IMR-90 (cell line): ENCODE data around the gene ZSWIM3. TPM values are rescaled to one million over a fixed set of nuclear protein-coding genes. Genes with fewer than 3 reads are reported as not detected.

Experiments
- ATAC-seq: fragments of 200-7000 bp; cut with Tn5 transposase; 2 replicates; pipeline ENCODE4 v1.9.1; 2020; ENCODE audit warnings: low read depth, mild to moderate bottlenecking, moderate library complexity
- BruUV-seq: library from RNA; stranded (reverse); fragments of 400-500 nt; replicated peaks from 2 replicates; lab custom pipeline; 2021; lab: Mats Ljungman, UMichigan
- CTCF ChIA-PET: fragments of 300-600 bp; formaldehyde crosslinking; extraction: SDS; loops from one replicate; lab custom pipeline; 2021; ENCODE audit warnings: antibody characterized with exemption; lab: Yijun Ruan, JAX
- POLR2A ChIA-PET: fragments of 300-600 bp; sonication (Branson Sonifier 250); formaldehyde crosslinking; loops from one replicate; lab custom pipeline; 2022; ENCODE audit warnings: antibody characterized with exemption; ENCODE audit not compliant: unreplicated experiment; lab: Charles Lee
- DNase-seq: peaks from one replicate; pipeline ENCODE4 v3.0.0; 2013
- H2AFZ ChIP-seq: replicated peaks from 2 replicates; pipeline ENCODE3; 2013; ENCODE audit warnings: low read length, mild to moderate bottlenecking; ENCODE audit not compliant: poor library complexity
- H2AK5ac ChIP-seq: 2 replicates; pipeline ENCODE4 v1.6.1; 2013; ENCODE audit warnings: low read depth, low read length, inconsistent platforms
- H2AK9ac ChIP-seq: replicated peaks from 2 replicates; pipeline ENCODE3; 2013; ENCODE audit warnings: mild to moderate bottlenecking, low read depth, low read length, moderate library complexity; ENCODE audit not compliant: poor library complexity
- H2BK120ac ChIP-seq: 2 replicates; pipeline ENCODE4 v1.6.1; 2013; ENCODE audit warnings: low read depth, low read length, inconsistent platforms
- H2BK15ac ChIP-seq: 3 replicates; pipeline ENCODE4 v1.6.1; 2013; ENCODE audit warnings: low read depth, low read length, inconsistent platforms
- H2BK20ac ChIP-seq: 2 replicates; pipeline ENCODE4 v1.6.1; 2013; ENCODE audit warnings: low read depth, mild to moderate bottlenecking, inconsistent platforms, low read length, moderate library complexity
- H2BK5ac ChIP-seq: 2 replicates; pipeline ENCODE4 v1.6.1; 2013; ENCODE audit warnings: mild to moderate bottlenecking, low read depth, low read length, inconsistent platforms; ENCODE audit not compliant: poor library complexity, severe bottlenecking
- H3K14ac ChIP-seq: replicated peaks from 2 replicates; pipeline ENCODE4 v1.6.1; 2013; ENCODE audit warnings: low read depth, low read length, inconsistent platforms
- H3K18ac ChIP-seq: 2 replicates; pipeline ENCODE4 v1.6.1; 2013; ENCODE audit warnings: low read depth, low read length, control low read depth
- H3K23ac ChIP-seq: 2 replicates; pipeline ENCODE4 v1.6.1; 2013; ENCODE audit warnings: low read depth, low read length, inconsistent platforms
- H3K27ac ChIP-seq: 2 replicates; pipeline ENCODE4 v1.5.1; 2013; ENCODE audit warnings: mild to moderate bottlenecking, control low read depth, low read length; ENCODE audit not compliant: insufficient read depth
- H3K27me3 ChIP-seq: 2 replicates; pipeline ENCODE4 v1.6.1; 2013; ENCODE audit warnings: low read length; ENCODE audit not compliant: control insufficient read depth, insufficient read depth
- H3K36me3 ChIP-seq: 2 replicates; pipeline ENCODE4 v1.6.1; 2013; ENCODE audit warnings: low read length, mixed read lengths; ENCODE audit not compliant: control insufficient read depth, insufficient read depth
- H3K4ac ChIP-seq: 2 replicates; pipeline ENCODE4 v1.6.1; 2013; ENCODE audit warnings: low read depth, low read length, inconsistent platforms
- H3K4me1 ChIP-seq: 2 replicates; pipeline ENCODE4 v1.6.1; 2013; ENCODE audit warnings: low read length, mixed read lengths; ENCODE audit not compliant: control insufficient read depth, insufficient read depth
- H3K4me2 ChIP-seq: 2 replicates; pipeline ENCODE4 v1.6.1; 2013; ENCODE audit warnings: low read depth, mild to moderate bottlenecking, control low read depth, low read length, moderate library complexity
- H3K4me3 ChIP-seq: 2 replicates; pipeline ENCODE4 v1.5.1; 2013; ENCODE audit warnings: low read depth, mild to moderate bottlenecking, control low read depth, low read length, moderate library complexity; ENCODE audit not compliant: insufficient read depth
- H3K56ac ChIP-seq: 2 replicates; pipeline ENCODE4 v1.6.1; 2013; ENCODE audit warnings: low read length, inconsistent platforms; ENCODE audit not compliant: insufficient read depth; ENCODE audit errors: extremely low read depth
- H3K79me1 ChIP-seq, 2 experiments: 2 replicates each; pipeline ENCODE4 v1.6.1; 2013; ENCODE audit warnings: low read length in 2 of 2, inconsistent platforms in 1 of 2, low read depth in 1 of 2
- H3K9ac ChIP-seq: 2 replicates; pipeline ENCODE4 v1.6.1; 2013; ENCODE audit warnings: low read depth, low read length, control low read depth
- H3K9me1 ChIP-seq: 2 replicates; pipeline ENCODE4 v1.6.1; 2013; ENCODE audit warnings: low read length, inconsistent platforms; ENCODE audit not compliant: insufficient read depth
- H3K9me3 ChIP-seq: 2 replicates; pipeline ENCODE4 v1.6.1; 2013; ENCODE audit warnings: low read length; ENCODE audit not compliant: control insufficient read depth, insufficient read depth
- H4K20me1 ChIP-seq: 2 replicates; pipeline ENCODE4 v1.6.1; 2013; ENCODE audit warnings: low read length, inconsistent platforms; ENCODE audit not compliant: insufficient read depth
- H4K5ac ChIP-seq: 2 replicates; pipeline ENCODE4 v1.6.1; 2013; ENCODE audit warnings: mild to moderate bottlenecking, low read depth, low read length, control low read depth
- H4K8ac ChIP-seq, 2 experiments: 2 replicates each; pipeline ENCODE4 v1.6.1; 2013; ENCODE audit warnings: low read depth in 2 of 2, low read length in 2 of 2, control low read depth in 1 of 2, inconsistent platforms in 1 of 2
- H4K91ac ChIP-seq: 2 replicates; pipeline ENCODE4 v1.6.1; 2013; ENCODE audit warnings: low read depth, low read length, inconsistent platforms; ENCODE audit not compliant: insufficient read depth
- CEBPB ChIP-seq: IDR thresholded peaks from 2 replicates; pipeline ENCODE4 v1.6.1; 2012; ENCODE audit warnings: low read depth, low read length, improper control_type of control experiment
- CHD1 ChIP-seq: IDR thresholded peaks from 2 replicates; pipeline ENCODE4 v1.6.1; 2012; ENCODE audit warnings: low read depth, low read length, improper control_type of control experiment
- CTCF ChIP-seq: conservative IDR thresholded peaks from 2 replicates; pipeline ENCODE4 v1.5.1; 2012; ENCODE audit warnings: mild to moderate bottlenecking, low read depth, low read length, improper control_type of control experiment
- ELK1 ChIP-seq: fragments of 150-350 bp; IDR thresholded peaks from 2 replicates; pipeline ENCODE4 v1.6.1; 2016; ENCODE audit warnings: low read depth, mild to moderate bottlenecking, low read length, moderate library complexity, borderline replicate concordance
- FOS ChIP-seq: fragments of 150-350 bp; IDR thresholded peaks from 2 replicates; pipeline ENCODE4 v1.6.1; 2016; ENCODE audit warnings: low read depth, low read length
- RCOR1 ChIP-seq: IDR thresholded peaks from 2 replicates; pipeline ENCODE4 v1.6.1; 2012; ENCODE audit warnings: mild to moderate bottlenecking, low read length, improper control_type of control experiment; ENCODE audit not compliant: insufficient replicate concordance
- RFX5 ChIP-seq: IDR thresholded peaks from 2 replicates; pipeline ENCODE4 v1.8.0; 2012; ENCODE audit warnings: low read depth, mild to moderate bottlenecking, low read length, moderate library complexity
- WGBS, 2 experiments: methylation state at CpG; one replicate each; pipeline versions ENCODE4 v1.1.5 to v1.1.7; 2013; ENCODE audit warnings: missing lambda C conversion rate in 2 of 2; ENCODE audit not compliant: insufficient read length in 1 of 2; ENCODE audit errors: extremely low coverage in 2 of 2; 5-methylcytosine and 5-hydroxymethylcytosine counted together
- dilution Hi-C: fragments of 300-500 bp; cut with HindIII; formaldehyde crosslinking; loops from one replicate; pipeline ENCODE4 v1.14.3; 2018; ENCODE audit warnings: low sequenced_read_pairs; ENCODE audit not compliant: unreplicated experiment
- in situ Hi-C: fragments of 300-500 bp; cut with MboI; formaldehyde crosslinking; loops from 3 replicates; pipeline ENCODE4 v1.14.3; 2019; ENCODE audit warnings: low sequenced_read_pairs, inconsistent platforms, mixed read lengths
- intact Hi-C: fragments of 100-400 bp; cut with micrococcal nuclease; formaldehyde crosslinking; loops from 2 replicates; pipeline ENCODE4 v1.10.0; 2022
- polyA plus RNA-seq, 3 experiments: library from polyadenylated mRNA; depleted of rRNA; stranded (reverse); fragments of >200 nt; gene quantifications; 2 replicates each; pipeline ENCODE4 v1.2.3, GENCODE V29; 2012; ENCODE audit warnings: low replicate concordance in 1 of 3
- total RNA-seq: library from RNA; depleted of rRNA; stranded (reverse); fragments of >200 nt; gene quantifications from 2 replicates; pipeline ENCODE4 v1.2.3, GENCODE V29; 2012

ZSWIM3 gene
- total and polyA plus RNA-seq, 2 of the 4 experiments (the other 2 are of a cell fraction) = 3.3 to 8.6 TPM

GRCh38 chr20:45883100-45883469, 25.7 kb downstream of the ZSWIM3 start:
- no peak overlapping the region for H3K9ac ChIP-seq
- H3K79me1 ChIP-seq = peaks cover 11 to 51% of the 10 kb centered on the region in 2 experiments; a peak in 3 of 4 replicates
- TF ChIP-seq RCOR1 = no peak
- no peak for TF ChIP-seq ELK1
- no peak for TF ChIP-seq RFX5
- TF ChIP-seq CTCF = no peak
- no peak for TF ChIP-seq CEBPB
- no peak for TF ChIP-seq FOS
- TF ChIP-seq CHD1 = no peak
- H4K91ac ChIP-seq = no peak overlapping the region
- H2BK15ac ChIP-seq = no peak overlapping the region
- DNase-seq = no peak
- H2BK20ac ChIP-seq = no peak overlapping the region
- no peak overlapping the region for H2AFZ ChIP-seq
- no peak for ATAC-seq
- no peak overlapping the region for H3K23ac ChIP-seq
- ChIA-PET CTCF (interaction anchor here (0.6 kb wide), 1 partner anchor 432 kb away, joined by 3 read pairs; no protein-coding TSS in a partner anchor), POLR2A (no interaction called here)
- in situ Hi-C loops = no loop called here
- WGBS, 2 experiments = 92% methylated on average over 9 of the region's 9 CpGs; no CpG with 5 or more reads in 1 of the 2 experiments
- dilution Hi-C loops = no loop called here
- no peak overlapping the region for H3K18ac ChIP-seq
- H4K8ac ChIP-seq = no peak overlapping the region
- no peak overlapping the region for H2AK9ac ChIP-seq
- H2BK120ac ChIP-seq = no peak overlapping the region
- H3K14ac ChIP-seq = no peak overlapping the region
- H3K4me2 ChIP-seq = no peak overlapping the region
- no peak overlapping the region for H2BK5ac ChIP-seq
- H3K56ac ChIP-seq = no peak overlapping the region
- no peak overlapping the region for H3K4me3 ChIP-seq
- H4K20me1 ChIP-seq = no peaks in the 10 kb centered on the region; the same call in 1 of the 2 replicates
- H3K9me1 ChIP-seq = peaks cover 4% of the 10 kb centered on the region
- H3K4me1 ChIP-seq = peaks cover 2% of the 10 kb centered on the region; the same call in 1 of the 2 replicates
- H3K36me3 ChIP-seq = peaks cover 27% of the 10 kb centered on the region
- intact Hi-C loops = no loop called here
- no peak overlapping the region for H3K27ac ChIP-seq
- BruUV-seq = TSS peak; percentile 54
- no peak overlapping the region for H3K4ac ChIP-seq
- no peak overlapping the region for H4K5ac ChIP-seq
- H2AK5ac ChIP-seq = no peak overlapping the region
- H3K27me3 ChIP-seq = no peaks in the 10 kb centered on the region
- H3K9me3 ChIP-seq = no peaks in the 10 kb centered on the region
